ENCODE measurements around the gene SDC1. TPM values are rescaled to one million over a fixed set of nuclear protein-coding genes. Genes with fewer than 3 reads are reported as not detected.

SDC1 gene
- total RNA-seq, 1 donor from 2014 or later: 74.3 TPM

- Histone ChIP-seq H3K4me1 (ENCODE audit: insufficient read depth, low read length) (peaks cover under 1% of the 10 kb centered on the region), H3K4me3 (ENCODE audit: insufficient read depth, low read depth, low read length) (no peak overlapping the region), H4K20me1 (ENCODE audit: insufficient read depth, low read length) (no peaks in the 10 kb centered on the region), H3K79me2 (ENCODE audit: insufficient read depth, low read length) (no peaks in the 10 kb centered on the region), H3K9me3 (ENCODE audit: insufficient read depth, low read depth, low read length) (no peaks in the 10 kb centered on the region), H3K9ac (ENCODE audit: low read length) (no peak overlapping the region), H2AFZ (ENCODE audit: low read depth, low read length) (no peak overlapping the region), H3K36me3 (ENCODE audit: insufficient read depth, low read length) (no peaks in the 10 kb centered on the region), H3K27ac (ENCODE audit: low read depth, low read length) (no peak overlapping the region), H3K27me3 (ENCODE audit: insufficient read depth, low read length) (no peaks in the 10 kb centered on the region), H3K4me2 (ENCODE audit: low read length) (no peak overlapping the region)
- Mint-ChIP-seq H3K4me1 (ENCODE audit: low read depth, unreplicated experiment) (peaks cover 10% of the 10 kb centered on the region), H3K36me3 (ENCODE audit: low read depth, unreplicated experiment) (peaks cover 2% of the 10 kb centered on the region), H3K9me3 (ENCODE audit: unreplicated experiment) (no peaks in the 10 kb centered on the region), H3K4me3 (ENCODE audit: unreplicated experiment) (no peak overlapping the region), H3K27me3 (ENCODE audit: low read depth, unreplicated experiment) (peaks cover 2% of the 10 kb centered on the region), H3K27ac (ENCODE audit: unreplicated experiment) (no peak overlapping the region)
- DNase-seq (ENCODE audit: low read depth) (no peak), FAIRE-seq (no peak)
- TF ChIP-seq CTCF (IDR thresholded peaks at IDR 0.05; ENCODE audit: insufficient read depth, low read depth, low read length) (peak; percentile 0), EZH2 (IDR thresholded peaks at IDR 0.05; ENCODE audit: insufficient read depth, low read length) (no peak)
Observed at GRCh38 chr2:20191714-20192569, 33.0 kb downstream of the SDC1 start.

GRCh38 chr2:20190876-20191713 lies 33.8 kb downstream of the SDC1 start:
- Histone ChIP-seq H3K4me3 (ENCODE audit: insufficient read depth, low read depth, low read length) (no peak overlapping the region), H3K9ac (ENCODE audit: low read length) (no peak overlapping the region), H3K9me3 (ENCODE audit: insufficient read depth, low read depth, low read length) (no peaks in the 10 kb centered on the region), H3K36me3 (ENCODE audit: insufficient read depth, low read length) (no peaks in the 10 kb centered on the region), H3K4me2 (ENCODE audit: low read length) (no peak overlapping the region), H3K4me1 (ENCODE audit: insufficient read depth, low read length) (peaks cover 9% of the 10 kb centered on the region), H3K27me3 (ENCODE audit: insufficient read depth, low read length) (no peaks in the 10 kb centered on the region), H3K79me2 (ENCODE audit: insufficient read depth, low read length) (no peaks in the 10 kb centered on the region), H4K20me1 (ENCODE audit: insufficient read depth, low read length) (no peaks in the 10 kb centered on the region), H2AFZ (ENCODE audit: low read depth, low read length) (peak overlapping the region; percentile 8), H3K27ac (ENCODE audit: low read depth, low read length) (no peak overlapping the region)
- no peak overlapping the region for H3K4me3 Mint-ChIP-seq (ENCODE audit: unreplicated experiment)
- H3K9me3 Mint-ChIP-seq (ENCODE audit: unreplicated experiment): no peaks in the 10 kb centered on the region
- TF ChIP-seq CTCF (IDR thresholded peaks at IDR 0.05; ENCODE audit: insufficient read depth, low read depth, low read length) (peak; percentile 53), EZH2 (IDR thresholded peaks at IDR 0.05; ENCODE audit: insufficient read depth, low read length) (no peak)
- peaks cover 2% of the 10 kb centered on the region for H3K36me3 Mint-ChIP-seq (ENCODE audit: low read depth, unreplicated experiment)
- H3K27ac Mint-ChIP-seq (ENCODE audit: unreplicated experiment): no peak overlapping the region
- peak; percentile 26 for DNase-seq (ENCODE audit: low read depth)
- FAIRE-seq: no peak
- H3K27me3 Mint-ChIP-seq (ENCODE audit: low read depth, unreplicated experiment): peaks cover 2% of the 10 kb centered on the region
- H3K4me1 Mint-ChIP-seq (ENCODE audit: low read depth, unreplicated experiment): peaks cover 15% of the 10 kb centered on the region

Data from astrocyte (in vitro differentiated cells and primary cell).